HG02588 (cell line): ENCODE measurements around the gene FAM163B.

Source experiments
- ATAC-seq: cut with Tn5 transposase; IDR thresholded peaks from one replicate; pipeline ENCODE4 v1.9.1; 2021; ENCODE audit warnings: mild to moderate bottlenecking, moderate library complexity; ENCODE audit not compliant: unreplicated experiment

FAM163B gene

GRCh38 chr9:133553123-133553522 is 56.1 kb downstream of the FAM163B start:
- ATAC-seq = no peak

- ATAC-seq = no peak
These were observed 57.0 kb downstream of the FAM163B start for GRCh38 chr9:133552236-133552635.

- no peak for ATAC-seq
These were observed 57.7 kb downstream of the FAM163B start for GRCh38 chr9:133551446-133551845.

GRCh38 chr9:133547116-133547515 is 62.1 kb downstream of the FAM163B start:
- ATAC-seq = no peak

GRCh38 chr9:133546287-133546680 is 62.9 kb downstream of the FAM163B start:
- no peak for ATAC-seq

GRCh38 chr9:133545494-133546286 is 63.5 kb downstream of the FAM163B start:
- no peak for ATAC-seq

GRCh38 chr9:133543772-133544467 is 65.3 kb downstream of the FAM163B start:
- no peak for ATAC-seq

GRCh38 chr9:133542002-133542401 is 67.2 kb downstream of the FAM163B start:
- ATAC-seq = no peak

GRCh38 chr9:133540698-133541025 is 68.5 kb downstream of the FAM163B start:
- no peak for ATAC-seq

GRCh38 chr9:133539991-133540697 is 69.0 kb downstream of the FAM163B start:
- no peak for ATAC-seq

GRCh38 chr9:133538851-133539833 is 70.0 kb downstream of the FAM163B start:
- ATAC-seq = no peak

GRCh38 chr9:133538176-133538575 is 71.0 kb downstream of the FAM163B start:
- no peak for ATAC-seq

- ATAC-seq = no peak
These were observed 71.9 kb downstream of the FAM163B start for GRCh38 chr9:133537257-133537656.

- ATAC-seq = no peak
These were observed 72.7 kb downstream of the FAM163B start for GRCh38 chr9:133536536-133536935.

- ATAC-seq = no peak
These were observed 73.1 kb downstream of the FAM163B start for GRCh38 chr9:133536080-133536479.

GRCh38 chr9:133535306-133535877 is 73.8 kb downstream of the FAM163B start:
- ATAC-seq = no peak

GRCh38 chr9:133534346-133535291 is 74.6 kb downstream of the FAM163B start, which contains the start of gene ADAMTSL2:
Gene ADAMTSL2 (plus strand): TSS chr9:133534704. CDS start chr9:133536713, 2,009 bp downstream.
- ATAC-seq = no peak

- no peak for ATAC-seq
These were observed 75.3 kb downstream of the FAM163B start for GRCh38 chr9:133533857-133534256.
